Measurements from ENCODE around the gene SPANXN4. TPM values are rescaled to one million over a fixed set of nuclear protein-coding genes. Genes with fewer than 3 reads are reported as not detected.

The SPANXN4 gene
- polyA plus RNA-seq, 1 experiment: not detected

- no peak for DNase-seq (ENCODE audit: low read depth, low spot score)
- peaks cover 11% of the 10 kb centered on the region for H3K9me3 ChIP-seq (ENCODE audit: control insufficient read depth, insufficient read depth, low read length)
- TF ChIP-seq CTCF (IDR thresholded peaks at IDR 0.05; ENCODE audit: low read depth, low read length): no peak
- POLR2A ChIA-PET: no interaction called here
- CTCF ChIA-PET: no interaction called here
- no peak overlapping the region for H3K4me3 ChIP-seq (ENCODE audit: low read depth, low read length)
- H3K27ac ChIP-seq (ENCODE audit: low read depth, low read length): no peak overlapping the region
- H3K27me3 ChIP-seq (ENCODE audit: control insufficient read depth, insufficient read depth, low read length): no peaks in the 10 kb centered on the region
These were observed 21.8 kb downstream of the SPANXN4 start for GRCh38 chrX:143047511-143047910.

GRCh38 chrX:143058120-143058519 is 32.4 kb downstream of the SPANXN4 start:
- CTCF ChIA-PET: no interaction called here
- TF ChIP-seq CTCF (IDR thresholded peaks at IDR 0.05; ENCODE audit: low read depth, low read length): no peak
- no peak for DNase-seq (ENCODE audit: low read depth, low spot score)
- POLR2A ChIA-PET: no interaction called here
- H3K27me3 ChIP-seq (ENCODE audit: control insufficient read depth, insufficient read depth, low read length): no peaks in the 10 kb centered on the region
- peaks cover under 1% of the 10 kb centered on the region for H3K9me3 ChIP-seq (ENCODE audit: control insufficient read depth, insufficient read depth, low read length)
- no peak overlapping the region for H3K27ac ChIP-seq (ENCODE audit: low read depth, low read length)
- H3K4me3 ChIP-seq (ENCODE audit: low read depth, low read length): no peak overlapping the region

GRCh38 chrX:143081231-143081630 is 55.5 kb downstream of the SPANXN4 start:
- H3K27ac ChIP-seq (ENCODE audit: low read depth, low read length): no peak overlapping the region
- no peaks in the 10 kb centered on the region for H3K27me3 ChIP-seq (ENCODE audit: control insufficient read depth, insufficient read depth, low read length)
- ChIA-PET POLR2A (no interaction called here), CTCF (no interaction called here)
- no peak for DNase-seq (ENCODE audit: low read depth, low spot score)
- no peak overlapping the region for H3K4me3 ChIP-seq (ENCODE audit: low read depth, low read length)
- H3K9me3 ChIP-seq (ENCODE audit: control insufficient read depth, insufficient read depth, low read length): peaks cover 6% of the 10 kb centered on the region; the same call in 1 of the 2 replicates
- no peak for TF ChIP-seq CTCF (IDR thresholded peaks at IDR 0.05; ENCODE audit: low read depth, low read length)

- TF ChIP-seq CTCF (IDR thresholded peaks at IDR 0.05; ENCODE audit: low read depth, low read length): no peak
- Histone ChIP-seq H3K4me3 (ENCODE audit: low read depth, low read length) (no peak overlapping the region), H3K9me3 (ENCODE audit: control insufficient read depth, insufficient read depth, low read length) (peaks cover 6% of the 10 kb centered on the region; the same call in 1 of the 2 replicates), H3K27ac (ENCODE audit: low read depth, low read length) (no peak overlapping the region), H3K27me3 (ENCODE audit: control insufficient read depth, insufficient read depth, low read length) (no peaks in the 10 kb centered on the region)
- DNase-seq (ENCODE audit: low read depth, low spot score): no peak
- CTCF ChIA-PET: no interaction called here
- POLR2A ChIA-PET: no interaction called here
These were observed 56.8 kb downstream of the SPANXN4 start for GRCh38 chrX:143082537-143082936.
